BE2C (cell line): ENCODE results near the gene OR51G2.

Experiments used
- DNase-seq: peaks from one replicate; pipeline ENCODE4 v3.0.0-alpha.2; 2020
- H3K27me3 ChIP-seq: fragments of 250-450 bp; sonication (Bioruptor Pico); 2 replicates; pipeline ENCODE4 v1.5.1; 2020; ENCODE audit warnings: mild to moderate bottlenecking
- H3K36me3 ChIP-seq: fragments of 250-450 bp; sonication (Bioruptor Pico); 2 replicates; pipeline ENCODE4 v1.5.1; 2020; ENCODE audit warnings: mild to moderate bottlenecking
- H3K4me1 ChIP-seq: fragments of 250-450 bp; sonication (Bioruptor Pico); 2 replicates; pipeline ENCODE4 v1.5.1; 2020
- H3K4me3 ChIP-seq: 2 replicates; pipeline ENCODE4 v1.5.1; 2011; ENCODE audit warnings: low read depth, low read length
- H3K9me3 ChIP-seq: fragments of 250-450 bp; sonication (Bioruptor Pico); 2 replicates; pipeline ENCODE4 v1.5.1; 2020
- TF ChIP-seq, protein P1 (sequence below): IDR thresholded peaks from 2 replicates; pipeline ENCODE4 v1.5.1; 2012; ENCODE audit warnings: mild to moderate bottlenecking, low read depth, low read length

OR51G2 gene

GRCh38 chr11:4903484-4903883 lies 15.7 kb downstream of the OR51G2 start, which contains the start of gene OR51A7:
OR51A7 (plus strand) TSS chr11:4903783; CDS start chr11:4907370, 3,587 bp downstream.
- TF ChIP-seq, protein P1, sequence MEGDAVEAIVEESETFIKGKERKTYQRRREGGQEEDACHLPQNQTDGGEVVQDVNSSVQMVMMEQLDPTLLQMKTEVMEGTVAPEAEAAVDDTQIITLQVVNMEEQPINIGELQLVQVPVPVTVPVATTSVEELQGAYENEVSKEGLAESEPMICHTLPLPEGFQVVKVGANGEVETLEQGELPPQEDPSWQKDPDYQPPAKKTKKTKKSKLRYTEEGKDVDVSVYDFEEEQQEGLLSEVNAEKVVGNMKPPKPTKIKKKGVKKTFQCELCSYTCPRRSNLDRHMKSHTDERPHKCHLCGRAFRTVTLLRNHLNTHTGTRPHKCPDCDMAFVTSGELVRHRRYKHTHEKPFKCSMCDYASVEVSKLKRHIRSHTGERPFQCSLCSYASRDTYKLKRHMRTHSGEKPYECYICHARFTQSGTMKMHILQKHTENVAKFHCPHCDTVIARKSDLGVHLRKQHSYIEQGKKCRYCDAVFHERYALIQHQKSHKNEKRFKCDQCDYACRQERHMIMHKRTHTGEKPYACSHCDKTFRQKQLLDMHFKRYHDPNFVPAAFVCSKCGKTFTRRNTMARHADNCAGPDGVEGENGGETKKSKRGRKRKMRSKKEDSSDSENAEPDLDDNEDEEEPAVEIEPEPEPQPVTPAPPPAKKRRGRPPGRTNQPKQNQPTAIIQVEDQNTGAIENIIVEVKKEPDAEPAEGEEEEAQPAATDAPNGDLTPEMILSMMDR: no peak
- Histone ChIP-seq H3K4me3 (no peak within 1 kb of the TSS), H3K9me3 (no peaks in the 10 kb centered on the region), H3K27me3 (no peaks in the 10 kb centered on the region), H3K4me1 (no peaks in the 10 kb centered on the region), H3K36me3 (no peaks in the 10 kb centered on the region)
- no peak for DNase-seq

DNA sequence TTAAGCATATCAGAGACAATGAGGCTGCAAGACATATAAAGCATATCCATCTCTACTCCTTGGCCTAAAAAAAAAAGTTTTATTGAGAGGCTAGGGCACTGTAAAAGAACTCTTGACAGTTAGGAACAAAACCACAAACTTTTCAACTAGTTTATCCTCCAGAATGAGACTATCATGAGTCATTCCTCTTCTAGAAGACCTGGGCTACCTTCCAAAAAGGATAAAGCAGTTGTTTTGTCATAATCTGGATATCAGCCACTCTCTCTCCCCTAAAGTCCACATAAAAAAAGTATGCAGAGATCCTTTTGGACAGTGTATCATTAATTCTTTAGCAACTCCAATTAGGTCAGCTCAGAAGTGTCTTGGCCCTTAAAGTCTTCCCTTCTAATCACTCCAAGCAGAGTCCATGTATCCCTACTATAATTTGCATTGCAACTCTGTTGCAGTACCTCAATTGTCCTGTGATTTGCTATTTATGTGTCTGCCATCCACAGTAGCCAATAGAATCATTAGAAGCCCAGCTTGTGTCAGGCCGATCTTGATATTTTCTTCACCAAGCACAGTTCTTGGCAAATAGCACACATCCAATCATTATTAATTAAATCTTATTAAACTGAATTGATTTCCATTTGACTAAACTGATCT lies 27.0 kb downstream of the OR51G2 start:
- TF ChIP-seq, protein P1: no peak
- no peaks in the 10 kb centered on the region for H3K9me3 ChIP-seq
- DNase-seq: no peak

GRCh38 chr11:4890279-4890678 lies 28.9 kb downstream of the OR51G2 start:
- Histone ChIP-seq H3K4me3 (no peak overlapping the region), H3K36me3 (no peaks in the 10 kb centered on the region), H3K4me1 (no peaks in the 10 kb centered on the region), H3K9me3 (no peaks in the 10 kb centered on the region), H3K27me3 (no peaks in the 10 kb centered on the region)
- TF ChIP-seq, protein P1: no peak
- no peak for DNase-seq

More for the DNA sequence above, 27.0 kb downstream of the OR51G2 start:
- Histone ChIP-seq H3K27me3 (no peaks in the 10 kb centered on the region), H3K4me1 (no peaks in the 10 kb centered on the region), H3K36me3 (no peaks in the 10 kb centered on the region), H3K4me3 (no peak overlapping the region)

- Histone ChIP-seq H3K4me1 (no peaks in the 10 kb centered on the region), H3K4me3 (no peak overlapping the region), H3K36me3 (no peaks in the 10 kb centered on the region), H3K27me3 (no peaks in the 10 kb centered on the region), H3K9me3 (no peaks in the 10 kb centered on the region)
- no peak for DNase-seq
- TF ChIP-seq, protein P1: no peak
These were observed 31.6 kb downstream of the OR51G2 start for GRCh38 chr11:4887591-4887990.

DNA sequence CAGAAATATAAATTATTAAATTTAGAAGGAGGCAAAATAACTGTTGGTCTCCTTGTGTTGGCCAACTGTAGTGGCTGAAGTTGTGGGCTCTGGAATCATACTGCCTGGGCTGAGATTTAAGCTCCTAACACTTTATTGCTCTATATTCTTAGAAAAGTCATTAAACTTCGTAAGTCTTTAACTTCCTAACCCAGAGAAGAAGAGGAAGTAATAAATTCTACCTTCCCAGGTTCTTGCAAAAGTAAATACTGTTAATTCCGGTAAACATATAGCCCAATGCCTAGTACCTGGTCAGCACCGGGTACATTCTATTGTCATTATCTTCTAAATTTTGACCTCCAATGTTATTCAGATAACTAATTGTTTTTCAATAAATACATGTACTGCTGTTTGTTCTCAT lies 33.0 kb downstream of the OR51G2 start:
- DNase-seq: no peak
- no peaks in the 10 kb centered on the region for H3K4me1 ChIP-seq
- H3K4me3 ChIP-seq: no peak overlapping the region
- no peaks in the 10 kb centered on the region for H3K9me3 ChIP-seq
- TF ChIP-seq, protein P1: no peak
- H3K36me3 ChIP-seq: no peaks in the 10 kb centered on the region
- no peaks in the 10 kb centered on the region for H3K27me3 ChIP-seq

DNA sequence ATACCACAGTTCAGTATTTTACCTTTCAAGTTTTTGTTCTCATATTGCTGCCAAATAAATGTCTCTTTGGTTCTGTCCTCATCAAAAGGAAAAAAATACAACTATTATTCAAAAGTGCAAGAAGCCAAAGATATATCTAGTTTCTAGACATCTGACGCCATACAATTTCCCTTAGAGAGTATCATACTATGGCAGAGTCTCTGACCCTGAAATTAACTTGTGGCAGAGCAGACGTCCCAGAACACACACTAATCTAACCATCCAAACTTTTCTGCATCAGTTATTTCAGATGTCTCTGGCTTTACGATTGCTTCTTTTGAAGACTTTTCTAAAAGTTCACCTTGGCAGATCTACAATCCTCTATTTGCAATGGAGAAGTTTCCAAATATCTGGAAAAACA lies 34.8 kb downstream of the OR51G2 start:
- Histone ChIP-seq H3K4me1 (no peaks in the 10 kb centered on the region), H3K36me3 (no peaks in the 10 kb centered on the region), H3K9me3 (no peaks in the 10 kb centered on the region), H3K27me3 (no peaks in the 10 kb centered on the region), H3K4me3 (no peak overlapping the region)
- DNase-seq: no peak
- TF ChIP-seq, protein P1: no peak
